ENCODE data around the gene ENTREP3.
"Not testable (repeated sequence)": the region's sequence is repeated elsewhere in the genome, so short reads cannot be mapped to it uniquely, and the experiment has no call there.

The ENTREP3 gene

GRCh38 chr1:155211381-155212050, 43.8 kb downstream of the ENTREP3 start:
- not testable (repeated sequence) for H3K4me3 Mint-ChIP-seq; H3K27ac Mint-ChIP-seq; DNase-seq; ATAC-seq (replicated peaks); H3K9me3 Mint-ChIP-seq; H3K27me3 Mint-ChIP-seq
- peaks cover 7 to 20% of the 10 kb centered on the region in 2 donors for H3K36me3 Mint-ChIP-seq
- peaks cover 21 to 31% of the 10 kb centered on the region in 2 donors for H3K4me1 Mint-ChIP-seq

- Mint-ChIP-seq H3K9me3 (no peaks in the 10 kb centered on the region), H3K4me1 (peaks cover 21 to 31% of the 10 kb centered on the region in 2 donors), H3K27me3 (no peaks in the 10 kb centered on the region), H3K4me3 (no peak overlapping the region), H3K27ac (no peak overlapping the region), H3K36me3 (peaks cover 5 to 14% of the 10 kb centered on the region in 2 donors)
- DNase-seq (no peak), ATAC-seq (replicated peaks) (no peak)
These were observed 44.8 kb downstream of the ENTREP3 start for GRCh38 chr1:155210314-155211104.

GRCh38 chr1:155209312-155209721, 46.0 kb downstream of the ENTREP3 start:
- Mint-ChIP-seq H3K27me3 (no peaks in the 10 kb centered on the region), H3K36me3 (peaks cover 2 to 9% of the 10 kb centered on the region in 2 donors), H3K27ac (peak overlapping the region; percentile 97), H3K4me3 (peak overlapping the region; percentile 94 to 99), H3K4me1 (peaks cover 21 to 31% of the 10 kb centered on the region in 2 donors), H3K9me3 (no peaks in the 10 kb centered on the region)
- DNase-seq (no peak), ATAC-seq (replicated peaks) (no peak)

GRCh38 chr1:155208541-155209311, 46.6 kb downstream of the ENTREP3 start, which contains the start of gene MTX1:
Gene MTX1, plus strand, starts transcription at chr1:155208695. Its CDS starts 110 bp downstream, at chr1:155208805.
- peaks cover 2 to 9% of the 10 kb centered on the region in 2 donors for H3K36me3 Mint-ChIP-seq
- H3K27me3 Mint-ChIP-seq: no peaks in the 10 kb centered on the region
- H3K27ac Mint-ChIP-seq: peak within 1 kb of the TSS; percentile 97
- ATAC-seq (replicated peaks): peak; percentile 82 to 87
- H3K9me3 Mint-ChIP-seq: no peaks in the 10 kb centered on the region
- peak within 1 kb of the TSS; percentile 94 to 99 for H3K4me3 Mint-ChIP-seq
- H3K4me1 Mint-ChIP-seq: peaks cover 21 to 31% of the 10 kb centered on the region in 2 donors
- DNase-seq: peak; percentile 83

- ATAC-seq (replicated peaks): no peak
- Mint-ChIP-seq H3K4me1 (peaks cover 21 to 31% of the 10 kb centered on the region in 2 donors), H3K9me3 (no peaks in the 10 kb centered on the region), H3K36me3 (peaks cover 2 to 9% of the 10 kb centered on the region in 2 donors), H3K27ac (peak within 1 kb of the TSS; percentile 97), H3K27me3 (no peaks in the 10 kb centered on the region), H3K4me3 (peak within 1 kb of the TSS; percentile 94 to 99)
- no peak for DNase-seq
These were observed 47.3 kb downstream of the ENTREP3 start, which contains the start of gene THBS3 for GRCh38 chr1:155207806-155208540. Gene THBS3, minus strand, starts transcription at chr1:155207897. Its CDS starts 21 bp downstream, at chr1:155207876.

GRCh38 chr1:155206891-155207805, 48.1 kb downstream of the ENTREP3 start:
- Mint-ChIP-seq H3K9me3 (no peaks in the 10 kb centered on the region), H3K27me3 (no peaks in the 10 kb centered on the region), H3K4me1 (peaks cover 21 to 31% of the 10 kb centered on the region in 2 donors), H3K4me3 (peak overlapping the region; percentile 40 to 55), H3K36me3 (peaks cover 6 to 9% of the 10 kb centered on the region in 2 donors), H3K27ac (peak overlapping the region; percentile 16)
- ATAC-seq (replicated peaks) (peak; percentile 53 to 59), DNase-seq (peak; percentile 80)

GRCh38 chr1:155205969-155206593, 49.2 kb downstream of the ENTREP3 start:
- Mint-ChIP-seq H3K36me3 (peaks cover 5 to 6% of the 10 kb centered on the region in 2 donors), H3K9me3 (no peaks in the 10 kb centered on the region), H3K4me1 (peaks cover 21 to 31% of the 10 kb centered on the region in 2 donors), H3K27ac (no peak overlapping the region), H3K27me3 (no peaks in the 10 kb centered on the region), H3K4me3 (no peak overlapping the region)
- no peak for ATAC-seq (replicated peaks)
- no peak for DNase-seq

- H3K4me3 Mint-ChIP-seq: no peak overlapping the region
- no peaks in the 10 kb centered on the region for H3K9me3 Mint-ChIP-seq
- peaks cover 16 to 26% of the 10 kb centered on the region in 2 donors for H3K4me1 Mint-ChIP-seq
- DNase-seq: no peak
- no peak overlapping the region for H3K27ac Mint-ChIP-seq
- no peaks in the 10 kb centered on the region for H3K27me3 Mint-ChIP-seq
- H3K36me3 Mint-ChIP-seq: peaks cover 0 to 6% of the 10 kb centered on the region in 2 donors
- no peak for ATAC-seq (replicated peaks)
These were observed 50.2 kb downstream of the ENTREP3 start for GRCh38 chr1:155205035-155205434.

GRCh38 chr1:155202731-155203515, 52.4 kb downstream of the ENTREP3 start:
- Mint-ChIP-seq H3K36me3 (peaks cover 4% of the 10 kb centered on the region in 2 donors), H3K4me3 (no peak overlapping the region), H3K4me1 (peaks cover 10 to 13% of the 10 kb centered on the region in 2 donors), H3K27ac (no peak overlapping the region), H3K27me3 (no peaks in the 10 kb centered on the region), H3K9me3 (no peaks in the 10 kb centered on the region)
- no peak for ATAC-seq (replicated peaks)
- DNase-seq: no peak

- ATAC-seq (replicated peaks): no peak
- no peaks in the 10 kb centered on the region for H3K27me3 Mint-ChIP-seq
These were observed 53.1 kb downstream of the ENTREP3 start for GRCh38 chr1:155202198-155202597.

GRCh38 chr1:155200920-155201319, 54.4 kb downstream of the ENTREP3 start:
- Mint-ChIP-seq H3K27ac (no peak overlapping the region), H3K4me1 (no peaks in the 10 kb centered on the region), H3K9me3 (no peaks in the 10 kb centered on the region), H3K27me3 (no peaks in the 10 kb centered on the region), H3K36me3 (peaks cover 6 to 13% of the 10 kb centered on the region in 2 donors), H3K4me3 (no peak overlapping the region)
- DNase-seq (no peak), ATAC-seq (replicated peaks) (no peak)

More at GRCh38 chr1:155202198-155202597, 53.1 kb downstream of the ENTREP3 start:
- Mint-ChIP-seq H3K4me3 (no peak overlapping the region), H3K4me1 (peaks cover 5 to 6% of the 10 kb centered on the region in 2 donors), H3K27ac (no peak overlapping the region), H3K36me3 (peaks cover 4 to 7% of the 10 kb centered on the region in 2 donors), H3K9me3 (no peaks in the 10 kb centered on the region)
- no peak for DNase-seq

GRCh38 chr1:155199792-155200191, 55.5 kb downstream of the ENTREP3 start:
- Mint-ChIP-seq H3K36me3 (peaks cover 6 to 13% of the 10 kb centered on the region in 2 donors), H3K27me3 (no peaks in the 10 kb centered on the region), H3K9me3 (no peaks in the 10 kb centered on the region), H3K27ac (no peak overlapping the region), H3K4me3 (no peak overlapping the region), H3K4me1 (peaks cover 4 to 8% of the 10 kb centered on the region in 2 donors)
- no peak for DNase-seq
- ATAC-seq (replicated peaks): no peak

Measured in stimulated activated naive B cell treated with anti-CD40 and anti-IgM and Interleukin-4, amounts not matched to agents 10 μg/mL and 1 μg/mL and 100 μg/mL, for 72 hours (primary cell).